HL-60 (cell line): Measurements from ENCODE around the gene SMAP2.

Experiments used
- POLR2AphosphoS5 ChIP-seq: IDR thresholded peaks from 2 replicates; pipeline ENCODE4 v1.6.1; 2012; ENCODE audit warnings: low read depth
- TF ChIP-seq, protein P1 (sequence below): IDR thresholded peaks from 2 replicates; pipeline ENCODE4 v1.6.1; 2012; ENCODE audit warnings: low read depth; ENCODE audit not compliant: insufficient replicate concordance
- TF ChIP-seq, protein P2 (sequence below): IDR thresholded peaks from one replicate; pipeline ENCODE4 v1.5.1; 2011; ENCODE audit warnings: low read length, control low read depth, inconsistent platforms; ENCODE audit not compliant: insufficient read depth

DNA sequence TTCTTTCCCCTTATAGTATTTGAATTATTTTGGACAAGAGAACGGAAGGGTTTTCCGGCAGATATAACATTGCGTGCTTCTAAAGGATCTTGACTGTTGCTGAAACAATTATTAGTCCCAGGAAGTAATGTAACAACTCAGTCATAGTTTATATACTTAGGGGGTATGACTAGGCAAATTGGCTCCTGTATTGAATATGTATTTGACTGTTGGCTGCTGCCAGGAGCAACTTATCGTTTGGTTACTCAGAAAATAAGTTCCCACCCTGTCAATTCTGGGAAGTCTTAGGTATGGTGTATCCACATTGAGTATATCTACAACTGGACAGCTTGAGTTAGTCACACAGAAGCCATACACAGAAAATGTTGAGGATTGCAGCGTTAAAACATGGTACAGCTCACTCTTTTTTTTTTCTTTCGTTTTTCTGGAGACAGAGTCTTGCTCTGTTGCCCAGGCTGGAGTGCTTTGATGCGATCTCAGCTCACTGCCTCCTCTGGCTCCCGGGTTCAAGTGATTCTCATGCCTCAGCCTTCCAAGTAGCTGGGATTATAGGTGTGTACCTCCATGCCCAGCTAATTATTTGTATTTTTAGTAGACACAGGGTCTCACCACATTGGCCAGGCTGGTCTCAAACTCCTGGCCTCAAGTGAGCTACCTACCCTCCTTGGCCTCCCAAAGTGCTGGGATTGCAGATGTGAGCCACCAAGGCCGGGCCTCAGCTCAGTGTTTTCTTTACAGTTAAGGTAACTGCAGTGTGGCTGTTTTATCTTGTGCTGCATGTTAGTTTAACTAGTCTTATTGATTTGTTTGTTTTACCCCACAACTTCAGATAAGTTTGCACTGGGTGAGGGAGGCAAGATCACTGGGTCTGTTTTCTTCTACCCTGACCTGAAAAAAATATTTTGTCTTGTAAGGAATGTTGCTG lies 10.2 kb downstream of the SMAP2 start:
- TF ChIP-seq, protein P1, sequence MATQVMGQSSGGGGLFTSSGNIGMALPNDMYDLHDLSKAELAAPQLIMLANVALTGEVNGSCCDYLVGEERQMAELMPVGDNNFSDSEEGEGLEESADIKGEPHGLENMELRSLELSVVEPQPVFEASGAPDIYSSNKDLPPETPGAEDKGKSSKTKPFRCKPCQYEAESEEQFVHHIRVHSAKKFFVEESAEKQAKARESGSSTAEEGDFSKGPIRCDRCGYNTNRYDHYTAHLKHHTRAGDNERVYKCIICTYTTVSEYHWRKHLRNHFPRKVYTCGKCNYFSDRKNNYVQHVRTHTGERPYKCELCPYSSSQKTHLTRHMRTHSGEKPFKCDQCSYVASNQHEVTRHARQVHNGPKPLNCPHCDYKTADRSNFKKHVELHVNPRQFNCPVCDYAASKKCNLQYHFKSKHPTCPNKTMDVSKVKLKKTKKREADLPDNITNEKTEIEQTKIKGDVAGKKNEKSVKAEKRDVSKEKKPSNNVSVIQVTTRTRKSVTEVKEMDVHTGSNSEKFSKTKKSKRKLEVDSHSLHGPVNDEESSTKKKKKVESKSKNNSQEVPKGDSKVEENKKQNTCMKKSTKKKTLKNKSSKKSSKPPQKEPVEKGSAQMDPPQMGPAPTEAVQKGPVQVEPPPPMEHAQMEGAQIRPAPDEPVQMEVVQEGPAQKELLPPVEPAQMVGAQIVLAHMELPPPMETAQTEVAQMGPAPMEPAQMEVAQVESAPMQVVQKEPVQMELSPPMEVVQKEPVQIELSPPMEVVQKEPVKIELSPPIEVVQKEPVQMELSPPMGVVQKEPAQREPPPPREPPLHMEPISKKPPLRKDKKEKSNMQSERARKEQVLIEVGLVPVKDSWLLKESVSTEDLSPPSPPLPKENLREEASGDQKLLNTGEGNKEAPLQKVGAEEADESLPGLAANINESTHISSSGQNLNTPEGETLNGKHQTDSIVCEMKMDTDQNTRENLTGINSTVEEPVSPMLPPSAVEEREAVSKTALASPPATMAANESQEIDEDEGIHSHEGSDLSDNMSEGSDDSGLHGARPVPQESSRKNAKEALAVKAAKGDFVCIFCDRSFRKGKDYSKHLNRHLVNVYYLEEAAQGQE, result no peak
- TF ChIP-seq, protein P2, sequence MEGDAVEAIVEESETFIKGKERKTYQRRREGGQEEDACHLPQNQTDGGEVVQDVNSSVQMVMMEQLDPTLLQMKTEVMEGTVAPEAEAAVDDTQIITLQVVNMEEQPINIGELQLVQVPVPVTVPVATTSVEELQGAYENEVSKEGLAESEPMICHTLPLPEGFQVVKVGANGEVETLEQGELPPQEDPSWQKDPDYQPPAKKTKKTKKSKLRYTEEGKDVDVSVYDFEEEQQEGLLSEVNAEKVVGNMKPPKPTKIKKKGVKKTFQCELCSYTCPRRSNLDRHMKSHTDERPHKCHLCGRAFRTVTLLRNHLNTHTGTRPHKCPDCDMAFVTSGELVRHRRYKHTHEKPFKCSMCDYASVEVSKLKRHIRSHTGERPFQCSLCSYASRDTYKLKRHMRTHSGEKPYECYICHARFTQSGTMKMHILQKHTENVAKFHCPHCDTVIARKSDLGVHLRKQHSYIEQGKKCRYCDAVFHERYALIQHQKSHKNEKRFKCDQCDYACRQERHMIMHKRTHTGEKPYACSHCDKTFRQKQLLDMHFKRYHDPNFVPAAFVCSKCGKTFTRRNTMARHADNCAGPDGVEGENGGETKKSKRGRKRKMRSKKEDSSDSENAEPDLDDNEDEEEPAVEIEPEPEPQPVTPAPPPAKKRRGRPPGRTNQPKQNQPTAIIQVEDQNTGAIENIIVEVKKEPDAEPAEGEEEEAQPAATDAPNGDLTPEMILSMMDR, result no peak
- TF ChIP-seq POLR2AphosphoS5, result no peak
